Subcutaneous adipose tissue (tissue), 4 donors: ENCODE data around the gene DNMT3A. TPM values are rescaled to one million over a fixed set of nuclear protein-coding genes. Genes with fewer than 3 reads are reported as not detected.

Experiments used
- CTCF ChIP-seq: fragments of 450-650 bp; IDR thresholded peaks from one replicate; pipeline ENCODE4 v1.5.1; 2016; ENCODE audit warnings: low read depth, mild to moderate bottlenecking, control low read depth, antibody characterized with exemption, moderate library complexity
- total RNA-seq, 4 donors: library from RNA; depleted of rRNA; stranded (reverse); fragments of >200 nt; gene quantifications; one replicate each; pipeline ENCODE4 v1.1.0, GENCODE V29; 2016

Gene DNMT3A
- total RNA-seq, 4 donors from 2014 or later, result 8.3 to 10.7 (median 10.0) TPM

- no peak for TF ChIP-seq CTCF
These were observed 122.1 kb downstream of the DNMT3A start for GRCh38 chr2:25219621-25220020.

GRCh38 chr2:25218100-25218499 lies 123.6 kb downstream of the DNMT3A start:
- no peak for TF ChIP-seq CTCF

- TF ChIP-seq CTCF, result no peak
These were observed 125.6 kb downstream of the DNMT3A start for GRCh38 chr2:25215948-25216679.

GRCh38 chr2:25215232-25215631 lies 126.5 kb downstream of the DNMT3A start:
- TF ChIP-seq CTCF, result no peak

GRCh38 chr2:25213229-25213628 lies 128.5 kb downstream of the DNMT3A start:
- TF ChIP-seq CTCF, result no peak

DNA sequence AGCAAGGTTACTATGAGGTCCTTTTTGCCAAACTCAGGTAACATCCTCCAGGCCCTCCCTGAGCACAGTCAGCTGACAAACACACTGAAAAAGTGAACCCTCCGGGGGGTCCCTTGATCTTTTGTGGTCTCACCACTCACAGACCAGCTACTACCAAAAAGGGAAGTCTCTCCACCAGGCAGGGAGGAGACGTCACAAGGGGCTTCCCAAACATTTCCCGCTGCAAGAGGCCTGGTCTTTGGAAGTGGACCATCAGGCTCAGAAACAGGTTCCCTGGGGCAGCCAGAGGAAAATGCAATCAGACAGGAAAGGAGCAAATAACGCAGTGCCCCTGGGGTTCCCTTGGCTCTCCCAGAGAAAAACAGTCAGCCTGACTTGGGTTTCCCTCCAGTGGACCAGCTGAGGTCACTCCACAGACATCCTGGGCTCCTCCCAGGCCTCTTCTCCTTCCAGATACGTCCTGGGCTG lies 134.6 kb downstream of the DNMT3A start:
- TF ChIP-seq CTCF, result no peak

DNA sequence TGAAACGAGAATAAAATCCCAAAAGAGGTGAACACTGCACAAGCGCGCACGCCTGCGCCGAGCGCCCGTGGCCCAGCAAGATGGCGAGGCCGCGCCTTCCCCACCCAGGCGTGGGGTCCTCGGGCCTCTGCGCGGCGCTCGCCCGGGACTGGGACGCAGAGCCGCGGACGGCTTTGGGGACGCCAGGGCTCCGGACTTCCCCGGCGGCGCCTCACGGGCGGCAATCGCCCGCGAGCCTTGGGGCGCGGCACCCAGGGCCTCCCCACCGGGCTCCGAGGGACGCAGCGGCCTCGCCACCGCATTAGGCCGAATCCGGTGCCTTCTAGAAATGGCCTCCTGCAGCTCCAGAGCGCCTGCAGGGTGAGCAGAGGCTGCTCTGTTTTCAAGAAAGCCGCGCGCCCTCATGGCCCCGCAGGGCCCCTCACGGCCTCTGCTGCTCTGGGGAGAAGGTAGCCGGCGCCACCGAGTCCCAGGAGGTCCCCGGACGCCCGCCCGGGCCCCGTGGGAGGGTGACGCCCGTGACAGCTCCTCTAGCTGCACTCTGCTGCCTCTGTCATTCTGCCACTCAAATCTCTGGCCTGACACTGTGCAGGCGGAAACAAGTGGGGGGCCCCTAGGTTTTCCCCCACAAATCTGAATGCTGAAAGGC lies 137.4 kb downstream of the DNMT3A start:
- TF ChIP-seq CTCF, result no peak
